Coronary artery (tissue), 2 donors: ENCODE measurements around the gene SLC7A8.
"Not testable (repeated sequence)": the region's sequence is repeated elsewhere in the genome, so short reads cannot be mapped to it uniquely, and the experiment has no call there.

ENCODE experiments used
- DNase-seq: peaks from one replicate; pipeline ENCODE4 v3.0.0-alpha.2; 2017; ENCODE audit warnings: low spot score
- H3K27ac ChIP-seq, 2 donors: fragments of 200-600 bp; sonication (generic); one replicate each; pipeline ENCODE4 v1.5.1; 2016 to 2019
- H3K4me3 ChIP-seq: fragments of 200-600 bp; sonication (generic); 2 replicates; pipeline ENCODE4 v1.5.1; 2016; ENCODE audit warnings: mild to moderate bottlenecking, moderate library complexity
- TF ChIP-seq, protein P1 (sequence below): fragments of 200-600 bp; sonication (generic); IDR thresholded peaks from one replicate; pipeline ENCODE4 v1.5.1; 2019; ENCODE audit warnings: antibody characterized with exemption

Gene SLC7A8

DNA sequence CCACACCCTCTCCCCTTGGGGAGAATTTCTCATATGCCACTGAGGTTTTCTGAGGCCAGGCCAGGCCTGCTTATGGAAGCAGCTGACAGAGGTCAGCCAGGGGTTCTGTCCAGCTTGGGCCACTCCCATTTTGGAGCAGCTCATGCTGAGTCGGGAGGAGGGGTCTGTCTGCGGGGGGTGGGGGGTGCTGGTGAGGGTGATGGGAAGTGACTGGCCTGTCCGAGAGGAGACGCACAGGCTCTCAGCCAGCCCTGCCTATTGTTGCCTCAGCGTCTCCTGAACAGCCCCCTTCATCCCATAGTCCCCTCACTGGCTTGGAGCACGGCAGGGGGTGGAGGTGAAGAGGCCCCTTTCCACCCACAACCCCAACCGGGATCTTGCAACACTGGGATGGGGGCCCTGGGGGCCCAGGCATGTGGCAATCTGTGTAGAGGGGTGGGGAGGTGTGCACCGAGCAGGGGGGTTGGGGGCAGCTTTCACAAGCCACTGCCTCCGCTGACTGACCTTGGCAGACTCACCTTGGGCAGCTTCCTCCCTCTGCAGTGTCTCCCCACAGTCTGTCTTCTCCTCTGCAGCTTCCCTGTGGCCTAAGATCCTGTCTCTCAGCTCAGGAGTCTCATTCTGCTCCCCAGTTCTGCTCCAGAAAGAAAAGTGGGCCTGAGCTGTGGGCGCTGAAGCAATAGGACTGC lies 69.9 kb downstream of the SLC7A8 start:
- TF ChIP-seq, protein P1, sequence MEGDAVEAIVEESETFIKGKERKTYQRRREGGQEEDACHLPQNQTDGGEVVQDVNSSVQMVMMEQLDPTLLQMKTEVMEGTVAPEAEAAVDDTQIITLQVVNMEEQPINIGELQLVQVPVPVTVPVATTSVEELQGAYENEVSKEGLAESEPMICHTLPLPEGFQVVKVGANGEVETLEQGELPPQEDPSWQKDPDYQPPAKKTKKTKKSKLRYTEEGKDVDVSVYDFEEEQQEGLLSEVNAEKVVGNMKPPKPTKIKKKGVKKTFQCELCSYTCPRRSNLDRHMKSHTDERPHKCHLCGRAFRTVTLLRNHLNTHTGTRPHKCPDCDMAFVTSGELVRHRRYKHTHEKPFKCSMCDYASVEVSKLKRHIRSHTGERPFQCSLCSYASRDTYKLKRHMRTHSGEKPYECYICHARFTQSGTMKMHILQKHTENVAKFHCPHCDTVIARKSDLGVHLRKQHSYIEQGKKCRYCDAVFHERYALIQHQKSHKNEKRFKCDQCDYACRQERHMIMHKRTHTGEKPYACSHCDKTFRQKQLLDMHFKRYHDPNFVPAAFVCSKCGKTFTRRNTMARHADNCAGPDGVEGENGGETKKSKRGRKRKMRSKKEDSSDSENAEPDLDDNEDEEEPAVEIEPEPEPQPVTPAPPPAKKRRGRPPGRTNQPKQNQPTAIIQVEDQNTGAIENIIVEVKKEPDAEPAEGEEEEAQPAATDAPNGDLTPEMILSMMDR: no peak
- Histone ChIP-seq H3K27ac (no peak overlapping the region), H3K4me3 (no peak overlapping the region)
- no peak for DNase-seq

DNA sequence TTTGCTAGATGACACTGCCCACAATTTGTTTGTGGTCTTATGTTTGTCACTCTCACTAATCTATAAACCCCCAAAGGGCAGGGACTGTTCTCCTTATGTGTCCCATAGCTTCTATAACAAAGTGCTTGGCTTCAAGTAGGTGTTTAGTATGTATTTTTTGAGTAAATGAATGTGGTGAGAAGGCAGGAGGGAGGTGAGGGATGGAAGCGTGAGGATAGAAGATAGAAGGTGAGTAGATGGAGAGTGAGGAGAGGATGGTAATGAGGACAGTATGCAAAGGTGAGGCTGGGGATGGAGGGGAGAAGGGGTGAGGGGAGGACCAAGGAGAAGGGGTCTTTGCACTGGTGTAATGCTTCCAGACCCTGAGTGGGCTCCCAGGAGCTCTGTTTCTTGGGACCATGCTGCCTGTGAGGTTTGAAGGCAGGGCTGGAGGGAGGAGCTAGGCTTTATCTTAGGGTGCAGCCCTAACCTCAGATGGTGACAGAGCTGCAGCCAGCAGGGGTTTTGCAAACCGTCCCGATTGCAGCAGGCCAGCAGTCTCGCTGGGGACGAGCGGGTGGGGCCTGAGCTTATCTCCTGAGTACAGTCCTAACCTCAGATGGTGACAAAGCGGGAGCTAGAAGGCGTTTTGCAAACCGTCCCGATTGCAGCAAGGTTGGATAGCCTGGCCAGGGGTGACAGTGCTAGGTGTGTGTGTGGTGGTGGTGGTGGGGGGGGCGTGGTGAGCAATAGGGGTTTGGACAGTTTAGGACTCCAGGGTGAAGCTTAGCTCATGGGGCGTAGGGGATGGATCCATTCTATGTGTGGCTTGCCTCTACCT lies 70.9 kb downstream of the SLC7A8 start:
- TF ChIP-seq, protein P1: no peak
- no peak overlapping the region for H3K27ac ChIP-seq
- H3K4me3 ChIP-seq: no peak overlapping the region
- no peak for DNase-seq

DNA sequence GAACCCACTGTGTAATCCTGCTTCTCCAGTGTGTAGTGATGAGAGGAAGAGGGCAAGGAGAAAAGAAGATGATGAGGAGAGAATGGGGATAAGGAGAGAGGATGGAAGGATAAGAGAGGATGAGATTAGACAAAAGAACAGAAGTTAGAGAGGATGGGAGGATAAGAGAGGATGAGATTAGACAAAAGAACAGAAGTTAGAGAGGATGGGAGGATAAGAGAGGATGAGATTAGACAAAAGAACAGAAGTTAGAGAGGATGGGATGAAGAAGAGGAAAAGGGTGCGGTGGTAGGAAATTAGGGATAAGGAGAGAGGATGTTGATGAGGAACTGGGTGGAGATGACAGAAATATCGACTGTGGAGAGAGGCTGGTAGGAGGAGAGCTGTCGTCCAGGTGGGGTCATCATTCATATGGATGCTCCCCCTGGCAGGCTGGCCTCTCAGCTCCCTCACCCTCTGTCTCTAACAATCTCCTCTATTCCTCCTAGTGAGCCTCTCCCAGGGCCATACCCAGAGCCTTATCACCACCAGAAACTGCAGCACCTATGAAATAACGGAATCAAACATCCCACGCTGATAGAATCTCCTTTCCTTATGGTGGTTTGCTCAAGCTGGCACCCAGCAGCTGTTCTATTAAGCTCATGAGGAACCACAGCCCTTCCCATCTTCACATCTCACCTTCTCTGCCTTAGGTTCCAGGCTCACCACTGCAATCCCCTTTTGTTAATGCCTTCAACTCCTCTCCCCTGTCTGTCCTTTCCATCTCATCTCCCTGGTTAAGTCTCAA lies 72.7 kb downstream of the SLC7A8 start:
- no peak for DNase-seq
- TF ChIP-seq, protein P1: no peak
- H3K27ac ChIP-seq: no peak overlapping the region
- no peak overlapping the region for H3K4me3 ChIP-seq

DNA sequence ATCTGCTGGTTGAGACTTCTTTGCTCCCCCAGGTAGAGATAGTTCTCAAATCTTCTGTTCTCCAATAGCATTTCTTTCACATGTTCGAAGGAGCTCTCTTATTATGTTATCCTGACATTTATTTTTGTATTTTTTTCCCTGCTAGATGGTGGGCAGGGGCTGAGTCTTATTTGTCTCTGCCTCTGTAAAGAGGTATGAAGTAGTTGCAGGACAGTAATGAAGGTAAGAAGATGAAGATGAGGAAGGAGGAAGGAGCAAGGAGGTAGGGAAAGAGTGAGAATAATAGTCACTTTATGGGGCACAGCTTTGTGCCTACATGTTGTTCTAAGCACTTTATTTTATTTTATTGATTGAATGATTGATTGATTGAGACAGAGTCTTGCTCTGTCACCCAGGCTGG lies 73.7 kb downstream of the SLC7A8 start:
- H3K27ac ChIP-seq: no peak overlapping the region
- DNase-seq: no peak
- no peak overlapping the region for H3K4me3 ChIP-seq
- TF ChIP-seq, protein P1: no peak

DNA sequence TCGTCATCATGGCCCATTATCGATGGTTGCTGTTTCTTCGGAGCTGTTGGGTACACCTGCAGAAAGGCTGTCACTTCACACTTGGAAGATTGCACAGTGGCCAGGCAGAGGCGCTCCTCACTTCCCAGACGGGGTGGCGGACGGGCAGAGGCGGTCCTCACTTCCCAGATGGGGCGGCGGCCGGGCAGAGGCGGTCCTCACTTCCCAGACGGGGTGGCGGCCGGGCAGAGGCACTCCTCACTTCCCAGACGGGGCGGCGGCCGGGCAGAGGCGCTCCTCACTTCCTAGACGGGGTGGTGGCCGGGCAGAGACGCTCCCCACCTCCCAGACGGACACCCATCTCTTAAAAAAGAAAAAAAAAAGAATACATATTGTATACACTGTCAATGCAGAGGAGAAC lies 75.3 kb downstream of the SLC7A8 start:
- DNase-seq, H3K27ac ChIP-seq, H3K4me3 ChIP-seq: not testable (repeated sequence)

DNA sequence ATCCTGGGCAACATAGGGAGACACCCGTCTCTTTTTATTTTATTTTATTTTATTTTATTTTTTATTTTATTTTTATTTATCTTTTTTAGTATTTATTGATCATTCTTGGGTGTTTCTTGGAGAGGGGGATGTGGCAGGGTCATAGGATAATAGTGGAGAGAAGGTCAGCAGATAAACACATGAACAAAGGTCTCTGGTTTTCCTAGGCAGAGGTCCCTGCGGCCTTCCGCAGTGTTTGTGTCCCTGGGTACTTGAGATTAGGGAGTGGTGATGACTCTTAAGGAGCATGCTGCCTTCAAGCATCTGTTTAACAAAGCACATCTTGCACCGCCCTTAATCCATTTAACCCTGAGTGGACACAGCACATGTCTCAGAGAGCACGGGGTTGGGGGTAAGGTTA lies 75.8 kb downstream of the SLC7A8 start:
- H3K27ac ChIP-seq, H3K4me3 ChIP-seq, DNase-seq: not testable (repeated sequence)

DNA sequence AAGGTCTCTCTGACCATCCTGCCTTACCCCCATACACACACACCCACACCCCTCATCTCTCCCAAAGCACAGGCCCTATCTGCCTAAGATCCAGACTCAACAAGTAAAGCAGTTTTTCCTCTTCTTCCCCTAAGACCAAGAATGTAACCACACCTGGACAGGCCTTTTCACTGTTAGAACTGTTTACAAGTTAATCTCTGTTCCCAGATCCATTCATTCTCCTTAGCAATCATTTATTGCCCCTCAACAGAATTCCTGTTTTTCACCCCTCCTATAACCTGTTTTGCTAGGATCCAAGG lies 76.8 kb downstream of the SLC7A8 start:
- TF ChIP-seq, protein P1: no peak
- no peak for DNase-seq
- H3K27ac ChIP-seq: no peak overlapping the region

More for the DNA sequence above, 76.8 kb downstream of the SLC7A8 start:
- H3K4me3 ChIP-seq: no peak overlapping the region
